ENCODE data around the gene GINS2.
A peak's percentile ranks its signal among the peaks of the same experiment; 100 is the strongest.

- TF ChIP-seq, protein P1, sequence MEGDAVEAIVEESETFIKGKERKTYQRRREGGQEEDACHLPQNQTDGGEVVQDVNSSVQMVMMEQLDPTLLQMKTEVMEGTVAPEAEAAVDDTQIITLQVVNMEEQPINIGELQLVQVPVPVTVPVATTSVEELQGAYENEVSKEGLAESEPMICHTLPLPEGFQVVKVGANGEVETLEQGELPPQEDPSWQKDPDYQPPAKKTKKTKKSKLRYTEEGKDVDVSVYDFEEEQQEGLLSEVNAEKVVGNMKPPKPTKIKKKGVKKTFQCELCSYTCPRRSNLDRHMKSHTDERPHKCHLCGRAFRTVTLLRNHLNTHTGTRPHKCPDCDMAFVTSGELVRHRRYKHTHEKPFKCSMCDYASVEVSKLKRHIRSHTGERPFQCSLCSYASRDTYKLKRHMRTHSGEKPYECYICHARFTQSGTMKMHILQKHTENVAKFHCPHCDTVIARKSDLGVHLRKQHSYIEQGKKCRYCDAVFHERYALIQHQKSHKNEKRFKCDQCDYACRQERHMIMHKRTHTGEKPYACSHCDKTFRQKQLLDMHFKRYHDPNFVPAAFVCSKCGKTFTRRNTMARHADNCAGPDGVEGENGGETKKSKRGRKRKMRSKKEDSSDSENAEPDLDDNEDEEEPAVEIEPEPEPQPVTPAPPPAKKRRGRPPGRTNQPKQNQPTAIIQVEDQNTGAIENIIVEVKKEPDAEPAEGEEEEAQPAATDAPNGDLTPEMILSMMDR (IDR thresholded peaks at IDR 0.05; ENCODE audit: low read length): peak; percentile 68
- TF ChIP-seq EZH2 (IDR thresholded peaks at IDR 0.05; ENCODE audit: borderline replicate concordance, low read length): no peak
These were observed 28.8 kb upstream of the GINS2 start for GRCh38 chr16:85717393-85718152.

Measured in OCI-LY1 (cell line).